GF-D8 (cell line): Measurements from ENCODE around the gene STEAP1B.

Experiments
- DNase-seq: peaks from one replicate; lab custom pipeline; 2025; lab: John Stamatoyannopoulos, UW

Gene STEAP1B

GRCh38 chr7:22430457-22430856 is 69.5 kb downstream of the STEAP1B start:
- no peak for DNase-seq

- no peak for DNase-seq
Observed at GRCh38 chr7:22429386-22429785, 70.6 kb downstream of the STEAP1B start.

GRCh38 chr7:22427855-22428254 is 72.1 kb downstream of the STEAP1B start:
- no peak for DNase-seq

GRCh38 chr7:22427104-22427503 is 72.9 kb downstream of the STEAP1B start:
- DNase-seq, result no peak

DNA sequence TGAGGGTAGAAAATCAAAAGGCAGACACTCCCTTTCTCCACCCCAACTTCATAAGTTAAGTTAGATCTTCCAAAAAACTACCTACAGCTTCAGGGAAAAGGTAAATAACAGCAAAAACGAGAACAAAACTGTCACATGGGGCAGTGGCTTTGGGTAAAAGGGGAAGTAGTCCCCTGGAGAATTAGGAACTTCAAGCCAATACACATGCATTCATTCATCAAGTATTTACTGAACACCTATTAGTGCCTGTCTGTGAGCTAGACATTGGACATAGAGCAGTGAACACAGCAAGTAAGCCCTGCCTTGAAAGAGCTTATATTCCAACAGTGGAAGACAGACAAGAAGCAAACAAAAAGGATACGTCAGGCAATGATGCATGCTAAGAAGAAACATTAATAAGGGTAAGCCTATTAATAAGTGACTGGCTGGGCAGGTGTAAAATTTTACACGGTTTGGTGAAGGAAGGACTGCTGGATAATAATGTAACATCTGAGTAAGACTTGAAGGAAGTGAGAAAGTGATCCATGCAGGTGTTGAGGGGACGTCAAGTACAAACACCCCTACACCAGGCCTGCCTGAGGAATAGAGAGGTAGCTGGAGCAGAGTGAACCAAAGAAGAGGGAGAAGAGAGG is 73.4 kb downstream of the STEAP1B start:
- no peak for DNase-seq

DNA sequence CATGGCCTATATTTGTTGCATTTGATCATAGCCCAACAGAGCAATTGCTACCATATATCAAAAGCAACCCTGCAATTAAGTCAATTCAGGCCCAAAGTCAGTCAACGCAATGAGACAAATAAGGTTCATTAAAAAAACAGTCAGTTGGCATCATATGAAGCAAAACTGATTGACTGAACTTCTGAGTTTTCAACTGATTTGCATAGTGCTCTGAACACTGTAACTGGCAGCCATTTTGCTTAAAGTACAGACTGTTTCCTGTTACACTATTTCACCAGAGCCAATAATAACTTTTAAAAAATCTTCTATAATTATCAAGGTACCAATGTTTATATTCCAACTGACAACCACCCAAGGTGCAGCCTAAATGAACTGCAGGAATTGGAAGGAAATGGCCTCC is 74.6 kb downstream of the STEAP1B start:
- no peak for DNase-seq

DNA sequence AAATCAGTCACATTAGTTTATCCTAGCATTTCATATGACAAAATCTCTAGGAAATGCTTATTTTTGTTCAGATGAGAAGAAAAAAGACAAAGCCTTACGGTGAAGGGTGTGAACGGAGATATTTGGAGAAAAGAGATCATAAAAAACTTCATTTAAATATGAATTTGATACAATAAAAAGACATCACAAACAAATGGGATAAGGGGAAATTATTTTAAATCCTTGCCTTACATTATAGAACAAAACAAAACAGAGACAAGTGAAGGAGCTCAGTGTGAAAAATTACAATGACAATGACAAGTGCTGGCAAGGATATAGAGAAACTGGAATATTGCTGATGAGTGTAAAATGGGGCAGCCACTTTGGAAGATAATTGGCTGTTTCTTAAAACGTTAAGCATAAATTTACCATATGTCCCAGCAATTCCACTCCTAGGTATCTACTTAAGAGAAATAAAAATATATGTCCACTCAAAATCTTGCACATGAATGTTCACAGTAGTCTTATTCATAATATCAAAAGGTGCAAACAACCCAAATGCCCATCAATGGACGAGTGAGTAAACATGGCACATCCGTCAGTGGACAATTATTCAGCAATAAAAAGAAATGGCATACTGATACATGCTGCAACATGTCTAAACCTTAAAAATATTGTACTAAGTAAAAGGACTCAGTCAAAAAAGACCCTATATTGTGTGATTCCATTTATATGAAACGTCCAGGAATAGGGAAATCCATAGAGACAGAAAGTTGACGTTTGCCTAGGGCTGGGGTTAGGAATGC is 77.0 kb downstream of the STEAP1B start:
- DNase-seq, result no peak

- DNase-seq, result no peak
Observed at GRCh38 chr7:22420973-22421635, 78.9 kb downstream of the STEAP1B start.

GRCh38 chr7:22420008-22420407 is 80.0 kb downstream of the STEAP1B start:
- no peak for DNase-seq

GRCh38 chr7:22419488-22419887 is 80.5 kb downstream of the STEAP1B start:
- no peak for DNase-seq

DNA sequence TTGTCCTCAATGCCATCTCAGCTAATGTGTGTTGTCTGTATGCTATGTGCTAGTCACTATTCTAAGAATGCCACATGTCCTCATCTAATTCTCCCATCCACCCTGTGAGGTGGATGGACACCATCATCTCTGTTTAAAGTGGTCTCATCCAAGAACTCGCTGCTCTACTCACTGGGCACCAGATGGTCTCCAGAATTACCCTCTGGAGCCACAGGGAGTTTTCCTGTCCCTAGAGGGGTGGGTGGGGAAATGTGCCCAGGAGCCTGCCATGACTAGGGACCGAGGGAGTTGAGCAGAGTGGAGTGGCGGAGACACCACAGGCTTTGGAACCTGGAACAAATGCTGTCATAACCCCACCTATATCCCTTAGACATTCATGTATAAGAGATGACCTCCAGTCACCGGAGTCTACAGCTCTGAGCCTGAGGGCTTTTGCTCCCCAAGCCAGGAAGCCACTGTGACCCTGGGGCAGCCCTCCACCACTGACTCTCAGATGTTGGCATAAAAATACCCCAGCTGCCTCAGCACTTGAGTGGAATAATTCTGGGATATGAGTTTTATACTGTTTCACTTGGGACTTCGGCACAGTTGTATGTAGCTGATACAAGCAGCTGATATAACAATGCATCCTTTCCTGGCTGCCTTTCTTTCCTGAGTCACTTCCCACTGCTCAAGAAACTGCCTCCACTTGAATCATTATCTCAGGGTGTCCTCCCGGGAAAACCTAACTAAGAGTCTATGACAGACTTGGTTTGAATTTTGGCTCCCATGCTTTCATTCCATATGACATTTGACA is 81.5 kb downstream of the STEAP1B start:
- no peak for DNase-seq

DNA sequence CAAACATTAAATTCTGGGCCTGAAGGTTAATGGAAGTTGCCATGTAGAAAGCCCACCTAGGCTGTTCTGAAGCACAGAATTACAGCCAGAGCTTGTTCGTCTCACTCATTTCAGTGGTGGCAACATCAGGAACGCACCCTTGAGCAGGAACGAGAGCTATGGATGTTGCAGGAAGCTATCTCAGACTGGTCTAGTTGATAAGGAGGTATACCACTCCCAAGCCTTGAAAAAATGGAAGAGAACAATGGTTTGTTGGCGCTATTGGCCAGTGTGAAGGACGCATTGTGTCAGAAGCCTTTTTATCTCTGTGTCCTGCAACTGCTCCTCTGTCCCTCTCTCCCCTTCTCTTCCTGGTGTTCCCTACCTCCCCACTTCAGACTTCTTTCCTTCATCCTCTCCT is 82.1 kb downstream of the STEAP1B start:
- no peak for DNase-seq

DNA sequence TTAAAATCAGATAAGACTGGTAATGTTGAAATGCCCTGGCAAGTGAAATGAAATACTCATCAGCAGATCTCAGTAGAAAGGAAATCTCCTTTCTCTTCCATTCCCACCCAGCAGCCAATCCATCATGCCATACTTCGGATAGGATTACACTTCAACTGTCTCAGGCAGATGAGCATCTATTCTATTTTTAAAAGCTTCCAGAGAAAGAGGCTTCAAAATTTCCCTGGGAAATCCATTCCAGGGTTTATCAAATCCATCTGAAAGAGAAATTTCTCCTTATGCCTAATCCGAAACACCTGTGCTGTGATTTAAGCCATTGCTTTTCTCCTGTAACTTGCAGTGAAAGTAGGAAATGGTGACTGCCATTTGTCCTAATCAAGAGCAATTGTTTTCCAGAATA is 82.6 kb downstream of the STEAP1B start:
- DNase-seq, result no peak

DNA sequence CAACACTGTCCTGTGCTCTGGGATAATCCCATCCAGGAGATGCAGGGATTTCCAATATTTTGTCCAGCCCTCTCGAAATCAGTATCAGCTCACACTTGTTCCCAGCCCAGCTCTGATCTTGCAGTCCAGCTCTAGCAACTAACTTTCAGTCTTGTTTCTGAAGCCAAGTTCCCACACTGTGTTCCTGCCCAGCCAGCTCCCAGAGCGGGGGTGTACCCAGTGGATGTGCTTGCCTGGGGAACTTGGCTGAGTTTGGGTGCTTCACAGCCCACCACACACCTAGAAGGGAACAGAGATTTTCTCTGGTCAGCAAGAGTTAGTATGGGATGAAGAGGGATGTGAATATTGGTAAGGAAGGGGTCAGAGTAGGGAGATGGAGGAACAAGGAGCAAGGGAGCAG is 85.6 kb downstream of the STEAP1B start:
- no peak for DNase-seq

GRCh38 chr7:22413211-22413610 is 86.8 kb downstream of the STEAP1B start:
- DNase-seq, result no peak

GRCh38 chr7:22411977-22412693 is 87.9 kb downstream of the STEAP1B start:
- DNase-seq, result no peak

GRCh38 chr7:22406715-22407114 is 93.3 kb downstream of the STEAP1B start:
- no peak for DNase-seq

DNA sequence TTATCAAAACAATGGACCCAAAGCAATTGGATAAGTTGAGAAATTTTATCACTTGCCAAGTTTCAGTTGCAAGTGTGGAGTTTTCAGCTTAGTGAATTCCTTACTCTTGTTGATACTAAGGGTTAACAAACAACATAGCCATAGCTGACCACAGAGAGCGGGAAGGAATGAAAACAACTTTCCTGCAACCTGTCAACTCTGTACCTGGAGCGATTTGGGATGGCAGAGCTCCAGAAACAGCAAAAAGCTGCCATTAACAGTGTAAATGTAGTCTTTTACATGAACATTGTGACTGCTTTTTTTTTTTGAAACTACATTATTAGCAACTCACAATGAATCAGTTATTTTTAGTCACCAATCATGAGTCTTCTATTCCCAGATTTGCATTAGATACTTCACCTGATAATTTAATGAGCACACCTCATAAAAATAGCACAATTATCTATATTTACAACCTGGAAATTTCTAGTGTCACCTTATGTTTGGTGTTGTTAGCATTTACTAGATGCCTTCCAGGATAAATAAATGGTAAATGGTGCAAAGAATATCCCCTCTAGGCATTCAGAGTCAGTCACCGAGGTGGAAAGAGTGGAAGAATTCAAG is 95.5 kb downstream of the STEAP1B start:
- no peak for DNase-seq

GRCh38 chr7:22403344-22403743 is 96.6 kb downstream of the STEAP1B start:
- no peak for DNase-seq

- no peak for DNase-seq
Observed at GRCh38 chr7:22402250-22402649, 97.7 kb downstream of the STEAP1B start.

- DNase-seq, result no peak
Observed at GRCh38 chr7:22400936-22401553, 98.9 kb downstream of the STEAP1B start.
